Measurements from ENCODE around the gene BTN1A1. TPM values are rescaled to one million over a fixed set of nuclear protein-coding genes. Genes with fewer than 3 reads are reported as not detected.
A peak's percentile ranks its signal among the peaks of the same experiment; 100 is the strongest.

The BTN1A1 gene
- polyA plus RNA-seq, 1 donor (not counting 4 experiments of a cell fraction or from before 2014, with no cell fraction given) = not detected

GRCh38 chr6:26533532-26533931 is 33.4 kb downstream of the BTN1A1 start:
- DNase-seq (ENCODE audit: low read depth, low spot score) = no peak
- Histone ChIP-seq H3K36me3 (ENCODE audit: control insufficient read depth in 2 of 2, extremely low read depth in 1 of 2, insufficient read depth in 2 of 2, low read length in 2 of 2) (no peaks in the 10 kb centered on the region), H3K27me3 (ENCODE audit: control insufficient read depth, extremely low read depth, insufficient read depth, low read length) (no peaks in the 10 kb centered on the region), H3K79me2 (ENCODE audit: control insufficient read depth, insufficient read depth, low read length) (peaks cover 1% of the 10 kb centered on the region), H3K9me3 (ENCODE audit: control insufficient read depth, low read depth, low read length) (no peaks in the 10 kb centered on the region), H3K4me2 (ENCODE audit: control insufficient read depth, extremely low read depth, insufficient read depth, low read depth, low read length) (peak overlapping the region; percentile 89), H3K9ac (ENCODE audit: control insufficient read depth, extremely low read depth, insufficient read depth, low read length) (peak overlapping the region; percentile 77), H3K4me3 (ENCODE audit: control insufficient read depth in 2 of 3, extremely low read depth in 1 of 3, insufficient read depth in 2 of 3, low read depth in 1 of 3, low read length in 3 of 3) (peak overlapping the region; percentile 45 to 100 (median 85)), H3K9me1 (ENCODE audit: control insufficient read depth, extremely low read depth, insufficient read depth, low read length) (no peaks in the 10 kb centered on the region), H3K27ac (ENCODE audit: control insufficient read depth, insufficient read depth, low read length) (peak overlapping the region; percentile 44), H3K4me1 (ENCODE audit: control insufficient read depth, extremely low read depth, insufficient read depth, low read length) (peaks cover 14% of the 10 kb centered on the region), H2AFZ (ENCODE audit: control insufficient read depth, low read length) (peak overlapping the region; percentile 95), H4K20me1 (ENCODE audit: control insufficient read depth, extremely low read depth, insufficient read depth, low read length) (no peaks in the 10 kb centered on the region)
- TF ChIP-seq EZH2 (IDR thresholded peaks at IDR 0.05; ENCODE audit: low read length) (no peak), CTCF (optimal IDR thresholded peaks at IDR 0.05 in 1 of 3, IDR thresholded peaks at IDR 0.05 in 1 of 3, conservative IDR thresholded peaks at IDR 0.05 in 1 of 3; ENCODE audit: extremely low read depth in 1 of 3, insufficient read depth in 2 of 3, low read length in 3 of 3) (no peak)
- dilution Hi-C loops (cut with MboI; ENCODE audit: extremely low pct_ligation_motif_present, low sequenced_read_pairs) = loop anchor here (25.0 kb wide), 1 partner anchor 196 kb away; no protein-coding TSS in a partner anchor
- FAIRE-seq = no peak

DNA sequence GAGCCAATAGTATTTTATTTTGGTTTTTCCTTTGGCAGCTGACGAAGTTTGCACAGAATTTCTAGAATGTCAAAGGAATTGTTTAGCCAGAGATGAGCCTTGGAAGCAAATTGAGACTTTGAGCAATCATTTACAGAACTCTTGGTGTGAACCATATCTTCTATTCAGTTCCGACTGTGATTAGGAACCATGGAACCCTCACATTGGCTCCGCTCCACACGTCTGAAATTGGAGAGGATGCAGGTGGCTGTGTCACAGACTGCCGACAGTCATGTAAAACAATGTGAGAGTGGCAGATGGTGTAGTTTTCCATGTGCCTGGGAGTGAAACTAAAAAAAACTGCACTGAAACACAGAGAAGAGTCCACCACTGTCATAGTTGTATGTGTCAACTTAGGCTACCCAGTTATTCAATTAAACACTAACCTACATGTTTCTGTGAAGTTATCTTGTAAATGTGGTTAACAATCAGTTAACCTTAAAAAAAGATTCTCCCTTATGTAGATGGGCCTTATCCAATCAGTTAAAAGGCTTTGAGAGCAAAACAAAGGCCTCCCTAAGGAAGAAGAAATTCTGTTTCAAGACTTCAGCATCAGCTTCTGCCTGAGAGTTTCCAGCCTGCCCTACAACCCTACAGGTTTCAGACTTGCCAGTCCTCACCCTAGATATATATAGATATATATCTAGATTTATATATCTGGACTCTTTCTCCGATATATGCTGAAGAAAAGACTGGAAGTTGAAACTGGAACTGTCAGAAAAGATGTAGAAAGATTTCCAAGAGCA is 34.8 kb downstream of the BTN1A1 start:
- Histone ChIP-seq H3K4me1 (ENCODE audit: control insufficient read depth, extremely low read depth, insufficient read depth, low read length) (peaks cover 18% of the 10 kb centered on the region), H2AFZ (ENCODE audit: control insufficient read depth, low read length) (no peak overlapping the region), H3K9me3 (ENCODE audit: control insufficient read depth, low read depth, low read length) (no peaks in the 10 kb centered on the region), H3K9ac (ENCODE audit: control insufficient read depth, extremely low read depth, insufficient read depth, low read length) (no peak overlapping the region), H3K36me3 (ENCODE audit: control insufficient read depth in 2 of 2, extremely low read depth in 1 of 2, insufficient read depth in 2 of 2, low read length in 2 of 2) (no peaks in the 10 kb centered on the region), H3K27me3 (ENCODE audit: control insufficient read depth, extremely low read depth, insufficient read depth, low read length) (no peaks in the 10 kb centered on the region), H3K79me2 (ENCODE audit: control insufficient read depth, insufficient read depth, low read length) (peaks cover 14% of the 10 kb centered on the region), H3K4me3 (ENCODE audit: control insufficient read depth in 2 of 3, extremely low read depth in 1 of 3, insufficient read depth in 2 of 3, low read depth in 1 of 3, low read length in 3 of 3) (no peak overlapping the region), H3K9me1 (ENCODE audit: control insufficient read depth, extremely low read depth, insufficient read depth, low read length) (no peaks in the 10 kb centered on the region), H4K20me1 (ENCODE audit: control insufficient read depth, extremely low read depth, insufficient read depth, low read length) (no peaks in the 10 kb centered on the region), H3K27ac (ENCODE audit: control insufficient read depth, insufficient read depth, low read length) (no peak overlapping the region), H3K4me2 (ENCODE audit: control insufficient read depth, extremely low read depth, insufficient read depth, low read depth, low read length) (no peak overlapping the region)
- TF ChIP-seq CTCF (optimal IDR thresholded peaks at IDR 0.05 in 1 of 3, IDR thresholded peaks at IDR 0.05 in 1 of 3, conservative IDR thresholded peaks at IDR 0.05 in 1 of 3; ENCODE audit: extremely low read depth in 1 of 3, insufficient read depth in 2 of 3, low read length in 3 of 3) (no peak), EZH2 (IDR thresholded peaks at IDR 0.05; ENCODE audit: low read length) (no peak)
- no peak for DNase-seq (ENCODE audit: low read depth, low spot score)
- no peak for FAIRE-seq
- dilution Hi-C loops (cut with MboI; ENCODE audit: extremely low pct_ligation_motif_present, low sequenced_read_pairs) = loop anchor here (25.0 kb wide), 1 partner anchor 198 kb away; no protein-coding TSS in a partner anchor

Measured in keratinocyte (primary cell).